LNCaP clone FGC (cell line): ENCODE data around the gene USP4.

Experiments
- DNase-seq: peaks from one replicate; pipeline ENCODE4 v3.0.0-alpha.2; 2011; ENCODE audit warnings: low read depth
- H3K4me3 ChIP-seq: 2 replicates; pipeline ENCODE4 v1.5.1; 2011; ENCODE audit warnings: mild to moderate bottlenecking, low read depth, low read length, control low read depth
- CTCF ChIP-seq: IDR thresholded peaks from 2 replicates; pipeline ENCODE4 v1.5.1; 2012; ENCODE audit warnings: mild to moderate bottlenecking; ENCODE audit not compliant: control insufficient read depth, insufficient read depth; ENCODE audit errors: extremely low read depth

The USP4 gene

DNA sequence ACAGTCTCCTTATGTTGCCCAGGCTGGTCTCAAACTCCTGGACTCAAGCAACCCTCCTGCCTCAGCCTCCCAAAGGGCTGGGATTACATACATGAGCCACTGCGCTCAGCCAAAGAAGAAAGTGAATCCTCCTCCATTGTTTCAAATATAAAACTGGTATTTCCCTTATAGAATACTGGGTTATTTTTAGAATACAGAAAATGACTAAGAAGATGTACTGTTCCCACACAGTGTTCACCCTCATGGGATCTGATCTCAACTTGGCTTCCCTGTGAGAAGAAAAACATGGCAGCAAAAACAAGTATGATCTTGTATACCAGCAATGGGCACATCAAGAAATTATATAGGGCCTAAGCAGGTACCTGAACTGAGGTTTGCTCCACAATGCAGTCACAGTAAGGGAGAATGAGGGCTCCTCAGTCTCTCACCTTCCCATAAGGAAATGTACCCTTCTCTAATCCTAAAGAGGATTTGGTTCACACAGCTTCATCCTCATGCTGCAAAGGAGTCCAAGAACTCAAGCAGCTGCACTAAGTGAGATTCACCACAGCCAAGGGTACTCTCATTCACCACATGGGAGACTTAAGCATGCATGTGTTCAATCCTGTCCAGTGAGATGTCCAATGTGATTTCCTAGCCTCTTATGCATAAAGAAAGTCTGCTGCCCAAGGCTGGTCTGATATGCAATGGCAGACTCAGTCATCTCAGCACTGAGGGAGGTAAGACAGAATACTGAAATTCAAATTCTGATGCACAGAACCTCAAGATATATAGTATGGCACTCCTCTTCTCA lies 25.8 kb downstream of the USP4 start:
- no peak for TF ChIP-seq CTCF
- no peak overlapping the region for H3K4me3 ChIP-seq
- DNase-seq = no peak

DNA sequence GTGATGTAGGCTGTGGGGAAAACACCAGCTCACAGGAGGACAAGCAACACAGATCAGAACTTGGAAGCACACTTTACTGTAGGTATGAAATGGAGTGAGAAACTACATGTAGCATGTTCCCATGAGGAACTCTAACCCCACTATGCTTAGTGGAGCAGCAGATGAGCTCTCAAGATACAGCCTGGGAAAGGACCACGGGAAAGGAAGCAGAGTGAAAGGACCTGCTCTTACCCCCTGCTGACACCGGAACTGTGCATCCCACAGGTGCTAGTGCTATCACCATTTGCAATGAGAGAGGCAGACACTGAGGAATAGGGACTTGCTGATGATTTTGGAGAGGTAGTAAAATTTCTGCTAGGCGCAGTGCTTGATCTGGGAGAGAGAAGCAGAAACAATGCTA lies 28.6 kb downstream of the USP4 start:
- H3K4me3 ChIP-seq = no peak overlapping the region
- no peak for TF ChIP-seq CTCF
- DNase-seq = no peak

GRCh38 chr3:49310677-49311076 lies 29.2 kb downstream of the USP4 start:
- TF ChIP-seq CTCF = no peak
- no peak overlapping the region for H3K4me3 ChIP-seq
- no peak for DNase-seq

DNA sequence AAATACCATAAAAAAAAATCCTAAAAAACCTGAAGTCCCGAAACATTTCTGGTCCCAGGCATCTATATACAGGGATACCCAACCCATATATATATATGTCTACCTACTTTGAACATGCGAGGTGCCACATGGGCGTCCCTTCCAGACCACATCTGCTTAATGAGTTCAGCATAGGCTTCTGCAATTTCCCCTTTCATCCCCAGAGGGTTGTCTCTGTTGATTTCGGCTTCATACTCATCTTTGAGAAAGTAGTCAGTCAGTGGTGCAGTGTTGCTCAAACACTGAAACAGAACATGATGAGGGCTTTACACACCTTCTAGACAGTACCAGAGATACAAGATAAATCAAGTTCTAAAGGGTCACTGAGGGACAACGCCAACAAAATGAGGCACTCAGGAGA lies 34.2 kb downstream of the USP4 start:
- DNase-seq = no peak
- no peak overlapping the region for H3K4me3 ChIP-seq
- TF ChIP-seq CTCF = no peak

GRCh38 chr3:49302613-49303012 lies 37.2 kb downstream of the USP4 start:
- no peak overlapping the region for H3K4me3 ChIP-seq
- no peak for TF ChIP-seq CTCF
- no peak for DNase-seq

GRCh38 chr3:49300595-49300994 lies 39.3 kb downstream of the USP4 start:
- DNase-seq = no peak
- no peak overlapping the region for H3K4me3 ChIP-seq
- TF ChIP-seq CTCF = no peak

- no peak for DNase-seq
- no peak for TF ChIP-seq CTCF
- H3K4me3 ChIP-seq = no peak overlapping the region
These were observed 41.3 kb downstream of the USP4 start for GRCh38 chr3:49298511-49298910.
